Left lobe of liver (tissue), 2 donors: ENCODE data around the gene CDC42EP1. TPM values are rescaled to one million over a fixed set of nuclear protein-coding genes. Genes with fewer than 3 reads are reported as not detected.
A peak's percentile ranks its signal among the peaks of the same experiment; 100 is the strongest.
"Not testable (repeated sequence)": the region's sequence is repeated elsewhere in the genome, so short reads cannot be mapped to it uniquely, and the experiment has no call there.

Experiments
- ATAC-seq: fragments of 200-7000 bp; cut with Tn5 transposase; one replicate; pipeline ENCODE4 v1.9.1; 2020; ENCODE audit warnings: mild to moderate bottlenecking, moderate library complexity
- DNase-seq: peaks from one replicate; pipeline ENCODE4 v3.0.0-alpha.2; 2020; ENCODE audit warnings: low spot score
- total RNA-seq: library from RNA; stranded (reverse); gene quantifications from one replicate; pipeline ENCODE4 v1.2.1, GENCODE V29; 2021
- donor health status: DM: no; HTN: no; CAD: no; lungs with moderate emphysema.
- donor health status: DM: no; HTN: yes; CAD: no.

The CDC42EP1 gene
- total RNA-seq, 1 donor from 2014 or later = 38.9 TPM

DNA sequence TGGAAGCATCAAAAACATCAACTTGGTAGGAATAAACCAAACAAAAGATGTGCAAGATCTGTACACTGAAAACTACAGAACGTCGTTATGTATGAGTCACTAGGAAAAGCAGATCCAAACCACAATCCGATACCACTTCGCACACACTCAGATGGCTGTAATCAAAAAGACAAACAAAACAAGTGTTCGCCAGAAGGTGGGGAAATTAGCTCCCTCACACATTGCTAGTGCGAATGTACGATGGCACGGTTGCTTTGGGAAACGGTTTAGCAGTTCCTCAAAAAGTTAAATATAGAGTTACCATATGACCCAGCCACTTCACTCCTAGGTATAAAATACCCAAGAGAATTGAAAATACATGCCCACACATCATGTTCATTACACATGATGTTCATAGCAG, 26.3 kb upstream of the CDC42EP1 start:
- ATAC-seq = no peak
- no peak for DNase-seq

DNA sequence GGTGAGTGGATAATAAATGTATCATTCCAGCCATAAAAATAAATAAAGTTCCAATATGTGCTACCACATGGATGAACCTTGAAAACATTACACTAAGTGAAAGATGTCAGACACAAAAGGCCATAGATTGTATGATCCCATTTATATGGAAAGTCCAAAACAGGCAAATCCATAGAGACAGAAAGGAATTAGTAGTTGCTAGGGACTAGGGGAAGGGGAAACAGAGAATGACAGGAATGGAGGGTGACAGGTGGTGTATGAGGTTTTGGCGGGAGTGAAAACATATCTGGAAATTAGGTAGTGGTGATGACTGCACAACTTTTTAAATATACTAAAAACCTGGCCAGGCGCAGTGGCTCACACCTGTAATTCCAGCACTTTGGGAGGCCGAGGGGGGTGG, 25.8 kb upstream of the CDC42EP1 start:
- ATAC-seq = no peak
- DNase-seq = no peak

DNA sequence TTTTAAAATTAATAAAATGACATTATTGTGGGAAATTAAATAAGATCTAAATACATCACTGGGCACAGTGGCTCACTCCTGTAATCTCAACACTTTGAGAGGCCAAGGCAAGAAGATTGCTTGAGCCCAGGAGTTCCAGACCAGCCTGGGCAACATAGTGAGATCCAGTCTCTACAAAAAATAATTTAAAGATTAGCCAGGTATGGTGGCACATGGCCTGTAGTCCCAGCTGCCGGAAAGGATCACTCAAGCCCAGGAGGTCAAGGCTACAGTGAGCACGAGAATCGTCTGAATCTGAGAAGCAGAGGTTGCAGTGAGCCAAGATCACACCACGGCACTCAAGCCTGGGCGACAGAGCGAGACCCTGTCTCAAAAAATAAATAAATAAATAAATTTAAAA, 25.1 kb upstream of the CDC42EP1 start:
- DNase-seq (no peak), ATAC-seq (no peak)

DNA sequence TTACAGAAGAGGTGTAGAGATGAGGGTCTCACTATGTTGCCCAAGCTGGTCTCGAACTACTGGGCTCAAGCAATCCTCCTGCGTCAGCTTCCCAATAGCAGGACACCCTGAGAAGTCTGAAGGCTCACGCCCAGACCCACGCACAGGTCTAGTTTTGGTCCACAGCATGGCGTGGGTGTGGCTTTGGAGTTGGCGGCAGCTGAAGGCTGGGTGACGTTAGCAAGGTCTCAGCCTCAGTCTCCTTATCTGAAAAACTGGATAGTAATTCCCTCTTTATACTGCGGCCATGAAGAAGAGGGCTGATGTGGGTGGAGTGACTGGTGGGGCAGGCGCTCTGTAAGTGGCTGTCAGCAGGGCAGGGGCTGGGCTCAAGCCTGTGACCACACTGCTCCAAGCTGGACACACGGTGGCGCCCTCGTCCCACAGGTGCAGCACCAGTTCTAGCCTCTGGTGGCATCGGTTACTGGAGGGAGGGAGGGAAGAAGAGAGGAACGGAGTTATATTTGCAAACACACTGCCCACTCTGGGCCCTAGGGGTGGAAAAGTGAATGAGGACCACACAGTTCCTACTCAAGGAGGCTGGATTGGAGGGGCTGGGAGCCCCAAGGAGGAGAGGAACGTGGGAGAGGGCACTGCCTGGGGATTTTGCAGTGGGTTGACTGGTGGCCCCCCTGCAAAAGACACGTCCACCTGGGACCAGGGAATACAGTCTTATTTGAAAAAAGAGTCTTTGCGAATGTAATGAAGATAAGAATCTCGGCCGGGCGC, 21.5 kb upstream of the CDC42EP1 start:
- DNase-seq (peak; percentile 94), ATAC-seq (peak; percentile 99)

DNA sequence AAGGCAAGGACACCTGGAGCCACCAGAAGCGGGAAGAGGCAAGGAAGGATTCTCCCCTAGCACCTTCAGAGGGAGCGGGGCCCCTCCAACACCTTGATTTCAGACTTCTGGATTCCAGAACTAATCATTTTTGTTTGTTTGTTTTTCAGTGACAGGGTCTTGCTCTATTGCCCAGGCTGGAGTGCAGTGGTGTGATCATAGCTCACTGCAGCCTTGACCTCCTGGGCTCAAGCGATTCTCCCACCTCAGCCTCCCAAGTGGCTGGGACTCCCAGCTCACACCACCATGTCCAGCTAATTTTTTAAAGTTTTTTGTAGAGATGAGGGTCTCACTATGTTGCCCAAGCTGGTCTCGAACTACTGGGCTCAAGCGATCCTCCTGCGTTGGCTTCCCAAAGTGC, 20.5 kb upstream of the CDC42EP1 start:
- DNase-seq, ATAC-seq: not testable (repeated sequence)

DNA sequence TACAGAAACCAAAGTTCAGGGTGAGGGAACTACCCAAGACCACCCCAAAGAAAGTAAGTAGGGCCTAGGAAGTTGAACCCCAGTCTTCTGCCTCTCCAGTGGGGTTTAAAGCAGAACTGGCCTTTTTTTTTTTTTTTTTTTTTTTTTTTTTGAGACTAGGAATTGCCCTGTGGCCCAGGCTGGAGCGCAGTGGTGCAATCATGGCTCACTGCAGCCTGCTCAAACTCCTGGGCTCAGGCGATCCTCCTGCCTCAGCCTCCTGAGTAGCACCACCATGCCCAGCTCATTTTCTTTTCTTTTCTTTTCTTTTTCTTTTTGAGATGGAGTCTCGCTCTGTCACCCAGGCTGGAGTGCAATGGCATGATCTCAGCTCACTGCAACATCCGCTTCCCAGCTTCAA, 17.9 kb upstream of the CDC42EP1 start:
- ATAC-seq, DNase-seq: not testable (repeated sequence)

DNA sequence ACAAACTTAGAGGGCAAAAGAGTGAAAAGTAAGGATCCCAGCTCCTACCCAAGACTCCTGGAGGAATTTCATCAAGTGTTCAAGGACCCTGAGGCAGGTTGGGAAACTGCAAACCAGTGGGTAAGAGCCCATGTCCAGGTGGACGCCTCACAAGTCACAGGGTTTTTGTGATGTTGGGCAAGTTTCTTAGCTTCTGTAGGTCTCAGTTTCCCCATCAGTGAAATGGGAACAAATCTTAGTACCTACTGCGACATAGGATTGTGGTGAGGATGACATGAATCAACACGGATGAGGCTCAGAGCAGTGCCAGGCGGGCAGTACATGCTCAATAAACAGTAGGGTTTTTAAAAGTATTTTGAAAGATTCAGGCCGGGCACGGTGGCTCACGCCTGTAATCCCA, 17.3 kb upstream of the CDC42EP1 start:
- DNase-seq = no peak
- no peak for ATAC-seq

DNA sequence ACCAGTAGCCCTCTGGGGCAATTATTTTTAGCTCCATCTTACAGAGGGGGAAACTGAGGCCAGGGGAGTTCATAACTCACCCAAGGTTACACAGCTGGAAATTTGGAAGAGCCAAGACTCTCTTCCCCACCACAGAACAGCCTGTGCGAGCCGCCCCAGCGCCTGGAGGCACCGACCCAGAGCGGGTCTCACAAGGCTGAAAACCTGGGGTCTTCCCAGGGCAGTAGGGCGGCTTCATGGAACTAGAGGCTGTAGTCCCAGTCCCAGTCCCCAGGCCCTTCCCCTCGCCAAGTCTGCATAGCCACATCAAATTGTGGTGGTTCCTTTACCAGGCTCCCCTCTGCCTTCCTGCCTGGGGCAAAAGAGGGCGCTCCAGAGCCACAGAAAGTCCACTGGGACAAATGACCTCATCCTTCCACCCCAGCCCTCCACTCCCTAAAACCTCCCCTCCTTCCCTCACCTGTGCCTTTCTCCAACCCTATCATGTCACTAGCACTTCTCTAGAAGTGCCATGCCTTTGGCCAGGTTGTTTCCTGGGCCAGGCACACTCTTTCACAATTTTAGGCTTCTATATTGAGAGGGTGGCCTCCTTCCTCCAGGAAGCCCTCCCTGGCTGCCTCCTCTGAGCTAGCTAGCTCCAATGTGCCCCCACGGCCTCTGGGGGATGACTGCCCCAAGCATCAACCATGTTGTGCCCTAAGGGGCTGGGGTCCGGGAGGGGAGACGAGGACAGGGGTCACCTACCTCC, 15.2 kb upstream of the CDC42EP1 start:
- peak; percentile 88 for DNase-seq
- ATAC-seq = peak; percentile 68

DNA sequence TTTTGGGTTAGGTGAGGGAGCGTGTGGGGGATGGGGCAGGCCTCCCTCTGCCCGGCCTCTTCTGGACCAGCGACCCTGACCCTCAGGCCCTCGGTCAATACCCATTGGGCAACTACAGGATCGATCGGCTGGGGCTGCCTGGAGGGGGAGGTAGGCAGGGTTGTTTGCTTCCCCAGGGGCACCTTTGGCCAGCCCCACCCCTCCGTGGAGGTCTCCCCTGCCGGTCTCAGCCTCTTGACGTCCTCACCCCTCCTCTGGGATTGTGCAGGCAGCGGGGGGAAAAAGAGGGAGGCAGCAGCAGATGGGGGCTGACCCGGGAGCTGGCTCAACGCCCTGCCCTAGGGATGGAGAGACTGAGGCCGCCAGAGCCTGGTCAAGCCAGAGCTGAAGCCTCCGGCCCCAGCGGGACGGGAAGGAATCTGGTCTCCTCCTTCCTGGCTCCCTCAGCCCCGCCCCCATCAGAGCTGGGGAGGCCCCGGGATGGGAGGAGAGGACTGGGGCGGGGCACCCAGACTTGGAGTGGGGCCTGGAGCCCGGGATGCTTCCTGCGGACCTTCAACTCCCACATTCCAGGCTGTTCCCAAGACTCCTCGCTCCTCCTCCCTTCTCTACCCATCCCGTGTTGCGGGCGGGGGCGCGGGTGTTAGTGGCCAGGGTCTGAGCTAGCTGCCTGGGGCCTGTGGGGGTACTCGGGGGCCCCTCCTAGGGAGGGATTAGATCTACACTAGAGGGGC, 14.4 kb upstream of the CDC42EP1 start:
- ATAC-seq (peak; percentile 66), DNase-seq (peak; percentile 96)

DNA sequence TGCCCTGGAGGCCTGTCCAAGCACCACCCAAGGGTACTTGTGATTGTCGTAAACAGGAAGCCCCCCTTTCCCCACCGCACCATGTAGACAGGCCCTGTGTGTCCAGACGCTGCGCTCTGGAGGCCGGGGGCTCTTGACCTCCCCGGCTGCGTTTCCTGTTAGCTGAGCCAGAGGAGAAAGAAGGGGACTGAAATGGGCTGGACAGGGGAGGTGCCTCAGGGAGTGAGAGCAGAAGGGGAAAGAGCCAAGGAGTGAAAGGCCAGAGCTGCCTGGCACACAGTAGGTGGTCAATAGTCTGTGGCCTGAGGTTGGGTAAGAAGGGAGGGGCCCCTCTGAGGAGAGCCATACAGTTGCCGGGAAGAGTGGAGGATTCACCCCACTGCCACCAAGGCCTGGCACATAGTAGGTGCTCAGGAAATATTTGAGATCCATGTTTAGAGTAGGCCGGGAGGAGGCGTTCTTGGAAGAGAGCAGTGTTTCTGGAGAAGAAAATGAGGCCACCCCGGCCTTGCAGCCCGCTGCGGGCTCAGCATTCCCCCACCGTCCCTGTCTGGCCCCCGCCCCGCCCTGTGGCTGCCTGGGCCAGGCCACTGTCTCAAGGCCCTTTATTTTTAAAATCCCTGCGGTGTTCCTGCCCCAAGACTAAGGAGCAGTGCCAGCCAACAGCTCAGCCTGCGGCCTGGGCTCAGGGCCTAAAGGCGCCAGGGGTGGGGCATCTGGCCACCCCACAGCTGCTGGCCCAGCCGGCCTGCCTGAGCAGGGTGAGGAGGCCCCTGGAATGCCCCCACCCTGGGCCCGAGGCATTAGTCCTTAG, 13.6 kb upstream of the CDC42EP1 start:
- peak; percentile 32 for ATAC-seq
- peak; percentile 72 for DNase-seq

DNA sequence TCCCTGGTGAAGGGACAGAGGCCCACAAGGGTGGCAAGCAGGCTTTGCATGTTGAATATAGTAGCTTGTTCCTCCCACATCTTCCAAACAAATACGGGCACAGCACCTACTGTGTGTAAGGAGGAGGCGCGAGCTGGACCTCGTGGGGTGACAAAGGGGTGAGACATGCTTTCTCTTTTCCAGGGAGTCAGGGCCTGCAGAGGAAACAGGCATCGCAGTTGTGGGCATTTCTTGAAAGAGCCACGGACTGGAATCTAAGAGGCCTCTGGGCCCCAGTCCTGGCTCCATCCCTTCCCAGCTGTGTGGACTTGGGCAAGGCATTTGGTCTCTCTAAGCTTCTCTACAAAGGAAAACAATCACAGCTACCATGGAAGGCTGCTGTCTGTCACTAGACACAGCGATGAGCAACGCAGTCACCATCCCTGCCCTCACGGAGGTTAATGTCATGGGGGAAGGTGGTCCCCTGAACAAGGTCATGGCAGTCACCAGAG, 13.0 kb upstream of the CDC42EP1 start:
- DNase-seq = no peak
- no peak for ATAC-seq

DNA sequence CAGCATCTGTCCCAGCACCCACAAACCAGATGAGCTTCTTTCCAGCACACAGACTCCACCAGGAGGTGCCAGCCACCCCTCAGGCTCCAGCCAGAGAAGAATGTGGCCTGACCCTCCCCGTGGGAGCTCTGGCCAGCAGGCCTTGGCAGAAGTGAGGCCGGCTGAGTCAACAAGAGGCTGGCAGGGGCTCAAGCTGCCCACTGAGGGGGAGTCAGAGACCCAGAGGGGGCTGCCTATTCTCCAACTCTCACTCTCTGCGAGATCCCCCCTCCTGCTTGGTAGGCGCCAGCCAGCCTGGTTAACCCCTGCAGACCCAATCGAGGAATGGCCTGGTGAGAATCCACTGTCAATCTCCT, 10.6 kb upstream of the CDC42EP1 start:
- ATAC-seq (peak; percentile 60), DNase-seq (peak; percentile 85)

DNA sequence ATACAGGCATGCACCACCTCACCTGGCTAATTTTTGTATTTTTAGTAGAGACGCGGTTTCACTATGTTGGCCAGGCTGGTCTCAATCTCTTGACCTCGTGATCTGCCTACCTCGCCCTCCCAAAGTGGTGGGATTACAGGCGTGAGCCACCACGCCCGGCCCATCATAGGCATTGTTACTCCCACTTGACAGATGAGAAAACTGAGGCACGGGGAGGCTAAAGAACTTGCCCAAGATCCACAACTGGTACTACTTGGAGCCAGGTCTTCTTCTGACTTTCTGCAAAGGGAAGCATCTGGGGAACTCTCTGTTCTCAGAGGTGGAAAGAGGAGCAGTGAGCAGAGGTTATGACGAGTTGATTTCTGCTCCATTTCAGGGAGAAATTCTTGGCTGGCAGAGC, 9.4 kb upstream of the CDC42EP1 start:
- DNase-seq, ATAC-seq: not testable (repeated sequence)

DNA sequence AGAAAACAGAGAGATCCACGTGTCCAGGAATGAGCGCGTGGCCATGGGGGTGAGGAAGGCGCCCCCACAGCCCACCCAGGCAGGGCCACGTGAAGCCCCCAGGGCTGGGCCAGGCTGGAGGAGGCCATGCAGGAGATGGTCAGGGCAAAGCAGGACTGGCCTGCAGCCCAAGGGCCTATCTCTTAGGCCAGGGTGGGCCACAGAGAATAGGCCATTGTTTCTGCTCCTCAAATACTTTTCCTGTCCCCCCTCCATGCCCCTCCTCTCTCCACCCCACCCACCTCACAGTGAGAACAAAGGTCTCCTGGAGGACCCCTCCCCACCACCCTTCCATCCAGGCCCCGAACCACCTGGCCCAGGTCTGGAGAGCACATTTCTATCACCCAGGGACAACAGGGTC, 8.3 kb upstream of the CDC42EP1 start:
- ATAC-seq = no peak
- no peak for DNase-seq

DNA sequence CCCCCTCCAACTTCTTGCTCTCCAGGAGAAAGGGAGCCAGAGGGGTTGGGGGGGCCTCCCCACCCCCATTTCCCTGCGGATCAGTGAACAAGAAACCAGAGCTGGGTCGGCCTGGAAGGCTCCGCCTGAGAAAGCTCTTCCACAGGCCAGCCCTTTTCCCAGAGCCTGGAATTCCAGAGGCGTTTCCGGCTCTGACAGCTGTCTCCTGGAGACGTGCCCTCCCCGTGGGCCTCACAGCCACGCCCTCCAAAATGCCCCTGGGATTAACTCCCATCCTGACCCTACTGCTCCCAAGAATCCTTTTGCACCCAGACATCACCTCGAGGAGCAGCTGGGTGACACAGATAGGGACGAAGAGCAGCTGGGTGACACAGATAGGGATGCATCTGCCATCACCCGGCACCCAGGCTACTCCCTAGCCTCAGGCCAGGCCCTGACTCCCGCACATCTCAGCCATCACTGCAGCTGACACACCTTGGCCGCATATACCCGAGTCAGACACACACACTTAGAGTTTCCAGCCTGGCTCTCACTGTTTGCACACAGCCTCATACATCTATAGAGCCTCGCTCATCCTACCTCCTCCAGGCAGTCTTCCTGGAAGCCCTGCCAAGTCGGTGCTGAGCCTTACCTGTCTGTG, 7.6 kb upstream of the CDC42EP1 start:
- DNase-seq (no peak), ATAC-seq (no peak)

DNA sequence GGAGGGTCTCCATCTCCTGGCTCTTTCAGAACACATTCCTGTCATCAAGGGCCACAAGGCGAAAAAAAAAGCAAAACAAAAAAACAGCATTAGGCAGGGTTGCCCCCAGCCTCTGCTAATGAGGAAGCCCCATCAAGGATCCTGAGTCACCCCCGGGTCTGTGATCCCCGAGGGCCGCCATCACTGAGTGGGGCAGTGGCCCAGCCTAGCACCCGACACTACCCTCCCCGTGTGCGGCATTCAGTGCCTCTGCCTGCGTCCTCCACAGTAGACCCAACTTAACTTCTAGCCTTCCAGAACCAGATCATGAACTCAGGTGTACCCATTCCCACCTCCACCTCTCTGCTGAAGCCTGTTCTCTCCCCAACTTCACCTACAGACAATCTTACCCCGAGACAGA, 6.6 kb upstream of the CDC42EP1 start:
- DNase-seq = no peak
- no peak for ATAC-seq

DNA sequence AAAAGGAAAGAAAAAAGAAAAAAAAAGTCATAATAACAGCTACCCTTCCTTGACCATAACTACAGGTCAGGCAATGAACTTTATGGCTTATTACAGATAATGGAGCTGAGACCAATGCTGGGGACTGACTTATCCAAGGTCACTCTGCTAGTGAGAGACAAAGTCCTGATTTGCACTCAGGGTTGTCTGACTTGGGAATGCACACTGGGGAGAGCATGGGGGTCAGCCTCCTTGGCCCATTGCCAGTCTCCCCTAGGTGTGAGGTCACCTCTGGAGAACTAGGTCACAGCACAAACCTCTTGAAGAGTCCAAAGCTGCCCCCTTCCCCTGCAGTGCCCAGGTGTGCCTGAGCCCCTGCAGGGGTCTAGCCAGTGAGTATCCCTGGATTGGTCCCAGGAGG, 5.3 kb upstream of the CDC42EP1 start:
- no peak for DNase-seq
- ATAC-seq = no peak

DNA sequence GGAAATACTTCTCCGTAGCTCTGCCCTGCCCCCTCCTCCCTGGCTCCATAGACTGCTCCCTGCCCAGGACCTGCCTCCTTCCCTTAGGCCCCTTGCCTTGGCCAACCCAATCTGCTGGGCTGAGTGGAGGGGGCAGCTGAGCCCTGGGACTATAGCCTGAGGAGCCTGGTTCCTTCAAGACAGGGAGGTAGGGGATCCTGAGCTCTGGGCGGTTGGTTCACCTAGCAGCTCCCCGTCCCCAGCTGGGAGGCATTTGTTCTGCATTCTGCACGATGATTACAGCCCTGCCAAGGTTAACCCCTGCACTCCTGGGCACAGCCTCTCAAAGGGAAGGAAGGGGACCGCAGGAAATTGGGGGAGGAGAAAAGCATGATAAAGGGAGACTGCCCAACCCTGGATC, 3.6 kb upstream of the CDC42EP1 start:
- ATAC-seq = no peak

DNA sequence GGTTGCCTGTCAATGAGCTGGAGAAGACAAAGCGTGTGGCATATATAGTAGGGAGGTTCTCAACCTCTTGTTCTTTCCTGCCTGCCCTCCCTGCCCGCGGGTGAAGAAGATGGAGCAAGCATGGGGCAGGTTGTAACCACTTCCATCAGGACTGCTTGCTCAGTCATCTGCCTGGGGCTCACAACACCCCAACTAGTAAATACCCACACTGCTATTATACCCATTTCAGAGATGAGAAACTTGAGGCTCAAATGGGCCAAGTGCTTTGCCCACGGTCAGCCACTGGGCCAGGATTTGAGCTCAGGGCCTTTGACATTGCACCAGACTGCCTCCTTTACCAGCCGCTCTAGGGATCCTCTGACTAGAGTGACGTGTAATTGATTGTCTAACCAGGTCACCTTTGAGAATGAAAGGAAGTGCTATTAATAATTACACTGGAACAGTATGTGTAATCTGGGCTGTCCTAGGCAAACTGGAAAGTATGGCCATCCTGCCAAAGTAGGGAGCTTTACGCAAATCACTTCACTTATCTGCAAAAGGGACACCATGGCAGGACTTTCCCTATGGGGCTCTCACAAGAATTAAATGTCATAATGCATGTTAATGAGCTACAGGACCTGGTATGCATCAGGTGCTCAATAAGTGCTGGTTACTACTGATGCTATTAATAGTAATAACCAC, 2.8 kb upstream of the CDC42EP1 start:
- peak; percentile 42 for ATAC-seq
- peak; percentile 76 for DNase-seq

More for the DNA sequence above, 3.6 kb upstream of the CDC42EP1 start:
- DNase-seq = no peak

DNA sequence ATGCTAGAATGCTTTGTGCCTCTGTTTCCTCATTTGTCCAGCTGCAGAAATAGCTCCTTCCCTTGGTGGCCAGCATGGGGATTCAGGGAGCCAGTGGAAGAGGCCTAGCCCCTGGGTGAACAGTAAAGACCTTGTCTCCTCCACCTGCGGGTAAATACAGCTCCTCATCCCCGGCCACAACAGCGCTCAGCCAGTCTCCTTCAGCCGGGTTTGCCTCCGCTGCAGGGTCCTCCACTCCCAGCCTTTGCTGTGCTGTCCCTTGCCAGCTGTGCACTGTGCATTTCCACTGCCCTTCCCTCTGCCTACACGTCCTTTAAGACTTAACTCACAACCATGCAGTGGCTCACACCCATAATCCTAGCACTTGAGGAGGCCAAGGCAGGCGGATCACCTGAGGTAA, 1.5 kb upstream of the CDC42EP1 start:
- ATAC-seq = no peak
- no peak for DNase-seq
